GM18520 (cell line): ENCODE data around the gene FOXD3.
"Not testable (repeated sequence)": the region's sequence is repeated elsewhere in the genome, so short reads cannot be mapped to it uniquely, and the experiment has no call there.

ENCODE experiments used
- ATAC-seq: cut with Tn5 transposase; IDR thresholded peaks from one replicate; pipeline ENCODE4 v1.9.1; 2021; ENCODE audit not compliant: unreplicated experiment

The FOXD3 gene

DNA sequence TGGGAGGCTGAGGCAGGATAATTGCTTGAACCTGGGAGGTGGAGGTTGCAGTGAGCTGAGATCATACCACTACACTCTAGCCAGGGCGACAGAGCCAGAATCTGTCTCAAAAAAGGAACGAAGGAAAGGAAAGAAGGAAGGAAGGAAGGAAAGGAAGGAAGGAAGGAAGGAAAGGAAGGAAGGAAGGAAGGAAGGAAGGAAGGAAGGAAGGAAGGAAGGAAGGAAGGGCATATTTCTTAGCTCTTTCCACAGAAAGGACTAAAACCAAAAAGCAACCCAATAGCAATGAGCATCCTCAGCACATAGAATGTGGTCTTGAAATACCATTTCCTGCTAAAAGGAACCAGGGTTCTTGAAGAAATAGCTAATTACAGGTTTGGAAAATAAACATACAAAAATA is 33.9 kb downstream of the FOXD3 start:
- not testable (repeated sequence) for ATAC-seq

DNA sequence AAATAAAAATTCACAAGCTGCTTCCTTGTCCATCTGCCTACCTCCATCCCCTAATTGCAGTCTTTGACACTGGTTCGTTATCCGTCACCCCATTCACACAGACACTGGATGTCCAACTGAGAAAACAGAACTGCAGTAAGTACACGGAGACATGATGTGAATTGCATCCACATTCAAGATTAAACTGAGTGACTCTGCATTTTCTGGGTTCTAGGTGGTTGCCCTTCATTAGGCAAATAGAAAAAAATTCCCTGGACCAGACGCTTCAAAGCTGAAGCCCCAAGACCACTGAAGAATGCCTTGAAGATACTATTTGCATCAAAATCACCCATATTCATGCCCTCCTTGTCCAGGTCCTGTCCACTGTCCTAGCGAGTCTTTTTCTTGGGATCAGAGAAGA is 37.2 kb downstream of the FOXD3 start:
- no peak for ATAC-seq

DNA sequence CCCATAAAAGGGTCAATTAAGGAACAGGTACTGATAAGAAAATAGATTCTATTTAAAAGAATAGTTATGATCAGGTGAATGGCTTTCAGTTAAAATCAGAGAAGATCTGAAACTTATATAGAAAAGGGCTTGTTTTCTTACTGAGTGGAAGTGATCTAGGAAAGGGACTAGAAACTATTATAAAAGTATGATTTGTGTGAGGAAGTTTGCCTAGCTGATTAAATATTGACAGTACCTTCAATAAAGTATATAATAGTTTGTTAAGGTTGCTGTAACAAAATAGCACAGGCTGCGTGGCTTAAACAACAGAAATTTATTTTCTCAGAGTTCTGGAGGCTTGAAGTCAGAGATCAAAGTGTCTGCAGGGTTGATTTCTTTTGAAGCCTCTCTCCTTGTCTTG is 39.7 kb downstream of the FOXD3 start:
- ATAC-seq = no peak

DNA sequence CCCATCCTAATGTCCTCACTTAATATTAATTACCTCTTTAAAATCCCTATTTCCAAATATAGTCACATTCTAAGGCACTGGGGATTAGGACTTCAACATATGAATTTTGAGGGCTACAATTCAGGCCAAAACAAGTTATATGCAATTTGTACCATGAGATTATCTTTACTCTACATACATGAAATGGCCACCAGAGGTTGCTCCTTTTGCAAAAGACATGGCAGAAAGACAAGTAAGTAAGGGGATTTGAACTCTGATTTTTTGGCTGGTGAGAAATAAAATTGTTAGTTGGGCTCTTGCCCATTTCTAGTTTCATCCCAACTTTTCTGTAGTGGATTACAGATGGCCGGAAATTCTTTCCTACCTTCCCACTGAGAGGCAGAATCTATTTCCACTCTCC is 40.2 kb downstream of the FOXD3 start:
- ATAC-seq = no peak

DNA sequence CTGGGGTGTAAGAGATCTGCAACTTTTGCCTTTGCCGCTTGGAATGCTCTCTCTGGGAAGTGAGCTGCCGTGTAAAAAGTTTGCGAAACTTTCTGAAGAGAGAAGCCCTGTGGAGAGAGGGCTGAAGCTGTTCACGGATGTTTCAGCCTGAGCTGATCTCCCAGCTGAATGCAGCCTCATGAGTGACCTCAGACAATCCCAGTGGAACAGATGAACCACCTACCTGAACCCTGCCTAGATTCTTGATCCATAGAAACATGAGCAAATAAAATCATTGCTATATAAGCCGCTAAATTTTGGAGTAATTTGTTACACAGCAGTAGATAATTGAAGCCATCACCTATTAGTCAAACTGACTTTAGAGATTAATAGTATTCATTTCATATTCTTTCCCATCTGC is 40.6 kb downstream of the FOXD3 start:
- ATAC-seq = no peak

DNA sequence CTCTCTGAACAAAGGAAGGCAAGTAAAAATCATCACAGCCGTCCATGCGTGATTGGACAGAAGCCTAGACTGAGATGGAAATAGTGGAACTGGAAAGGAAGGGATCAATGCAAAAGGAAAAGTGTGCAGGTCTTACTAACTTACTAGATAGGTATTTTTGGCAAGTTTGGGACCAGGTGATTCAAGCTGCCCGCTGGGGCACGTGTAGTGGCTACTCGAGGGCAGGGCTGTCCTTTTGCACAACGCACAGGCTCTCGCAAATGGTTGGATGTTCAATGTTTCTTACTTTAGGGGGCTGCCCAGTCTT is 44.5 kb downstream of the FOXD3 start:
- no peak for ATAC-seq

DNA sequence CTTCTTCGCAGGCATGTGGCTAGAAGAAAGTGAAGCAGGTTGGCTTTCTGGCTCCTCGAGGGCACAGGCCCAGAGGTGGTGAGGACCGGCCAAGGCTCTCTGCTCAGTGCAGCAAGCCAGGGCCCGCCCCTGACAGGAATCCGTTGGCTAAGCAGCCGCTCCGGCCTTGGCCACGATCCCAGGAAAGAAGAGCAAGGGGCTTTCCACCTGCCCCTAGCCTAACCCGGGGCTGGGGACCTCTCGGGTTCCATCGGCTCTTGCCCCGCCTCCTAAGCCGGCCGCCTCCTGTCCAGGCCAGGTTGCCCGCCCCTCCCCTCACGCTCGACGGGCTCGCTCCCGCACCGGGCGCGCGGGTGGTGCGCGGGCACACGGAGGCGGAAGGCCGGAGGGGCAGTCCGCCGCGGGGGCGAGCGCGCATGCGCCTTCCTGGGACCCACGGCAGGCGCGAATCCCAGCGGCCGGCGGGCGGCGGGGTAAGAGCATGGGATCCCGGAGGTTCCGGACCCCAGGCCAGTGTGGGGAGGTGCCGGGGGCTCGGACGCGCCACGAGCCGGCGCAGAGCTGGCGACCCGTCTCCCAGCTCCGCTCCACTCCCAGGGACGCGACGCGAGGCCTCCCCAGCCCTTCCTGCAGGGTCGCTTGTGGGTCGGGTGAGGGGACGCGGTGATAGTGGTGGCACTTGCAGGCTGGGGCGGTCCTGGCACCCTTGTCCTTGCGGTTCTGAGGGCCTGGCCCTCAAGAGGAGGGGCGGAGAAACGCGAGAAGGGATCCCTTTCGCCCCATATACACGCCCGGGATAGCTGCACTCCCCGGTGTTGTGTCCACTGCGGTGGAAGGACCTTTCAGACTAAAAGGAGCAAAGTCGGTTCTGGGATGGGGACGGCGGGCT is 45.1 kb downstream of the FOXD3 start, which contains the start of gene ALG6:
TSS of gene ALG6 (plus strand) at position 413 of the 889 bp plus-strand sequence. CDS start 3,351 bp downstream, outside the sequence.
- peak; percentile 90 for ATAC-seq

DNA sequence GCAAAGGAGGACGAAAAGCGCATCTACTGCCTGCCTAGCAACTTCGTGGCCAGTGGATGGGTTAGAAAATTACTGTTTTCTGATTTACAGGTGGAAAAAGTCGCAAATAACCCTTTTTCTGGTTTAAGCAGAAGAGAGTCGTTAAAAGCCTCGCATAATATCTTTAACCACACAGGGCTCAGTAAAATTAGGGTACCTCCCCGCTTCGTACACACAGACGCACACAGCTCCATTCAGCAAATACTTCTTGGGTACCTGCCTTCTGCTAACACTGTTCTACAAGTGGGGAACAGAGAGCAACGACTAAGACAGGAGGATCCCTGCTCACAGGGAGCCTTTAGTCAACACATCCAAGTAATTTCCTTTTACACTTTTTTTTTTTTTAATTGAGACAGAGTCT is 45.8 kb downstream of the FOXD3 start:
- ATAC-seq = no peak
